GM21786 (cell line): ENCODE results near the gene DOK3.
A peak's percentile ranks its signal among the peaks of the same experiment; 100 is the strongest.

ENCODE experiments used
- ATAC-seq: cut with Tn5 transposase; IDR thresholded peaks from one replicate; pipeline ENCODE4 v1.9.1; 2021; ENCODE audit not compliant: unreplicated experiment

The DOK3 gene

DNA sequence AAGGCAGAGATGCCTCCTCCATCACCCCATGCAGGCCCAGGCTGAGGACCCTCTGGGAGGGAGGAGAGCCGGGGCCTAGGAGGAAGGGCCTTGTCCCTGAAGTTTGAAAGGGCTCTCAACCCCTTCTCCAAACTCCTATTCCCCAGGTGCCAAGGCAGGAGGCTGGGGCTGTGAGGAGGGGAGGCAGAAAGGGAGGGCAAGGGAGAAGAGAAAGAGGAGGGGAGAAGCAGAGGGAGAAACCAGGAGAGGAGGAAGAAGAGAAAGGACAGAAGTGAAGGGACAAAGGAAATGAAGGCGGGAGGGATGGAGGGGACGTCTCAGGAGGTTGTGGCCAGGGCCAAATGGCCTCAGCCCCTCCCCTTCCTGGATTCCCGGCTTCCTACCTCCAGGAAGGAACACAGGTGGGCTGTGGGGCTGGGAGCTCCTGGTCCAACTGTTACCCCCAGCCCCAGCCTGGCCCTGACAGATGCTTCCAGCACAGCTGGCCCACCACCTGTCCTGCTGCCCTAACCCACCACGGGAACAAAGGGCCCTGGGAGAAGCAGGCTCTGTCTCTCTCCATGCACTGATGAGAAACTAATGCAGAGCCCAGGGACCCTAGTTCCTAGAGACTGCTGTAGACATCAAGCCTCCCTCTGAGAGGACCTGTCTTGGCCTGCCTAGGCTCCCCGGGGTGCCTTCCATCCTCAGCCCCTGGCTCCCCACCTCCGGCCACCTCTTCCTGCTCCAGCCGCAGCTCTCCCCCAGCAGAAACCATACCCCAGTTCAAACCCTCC, 39.7 kb downstream of the DOK3 start:
- ATAC-seq: no peak

DNA sequence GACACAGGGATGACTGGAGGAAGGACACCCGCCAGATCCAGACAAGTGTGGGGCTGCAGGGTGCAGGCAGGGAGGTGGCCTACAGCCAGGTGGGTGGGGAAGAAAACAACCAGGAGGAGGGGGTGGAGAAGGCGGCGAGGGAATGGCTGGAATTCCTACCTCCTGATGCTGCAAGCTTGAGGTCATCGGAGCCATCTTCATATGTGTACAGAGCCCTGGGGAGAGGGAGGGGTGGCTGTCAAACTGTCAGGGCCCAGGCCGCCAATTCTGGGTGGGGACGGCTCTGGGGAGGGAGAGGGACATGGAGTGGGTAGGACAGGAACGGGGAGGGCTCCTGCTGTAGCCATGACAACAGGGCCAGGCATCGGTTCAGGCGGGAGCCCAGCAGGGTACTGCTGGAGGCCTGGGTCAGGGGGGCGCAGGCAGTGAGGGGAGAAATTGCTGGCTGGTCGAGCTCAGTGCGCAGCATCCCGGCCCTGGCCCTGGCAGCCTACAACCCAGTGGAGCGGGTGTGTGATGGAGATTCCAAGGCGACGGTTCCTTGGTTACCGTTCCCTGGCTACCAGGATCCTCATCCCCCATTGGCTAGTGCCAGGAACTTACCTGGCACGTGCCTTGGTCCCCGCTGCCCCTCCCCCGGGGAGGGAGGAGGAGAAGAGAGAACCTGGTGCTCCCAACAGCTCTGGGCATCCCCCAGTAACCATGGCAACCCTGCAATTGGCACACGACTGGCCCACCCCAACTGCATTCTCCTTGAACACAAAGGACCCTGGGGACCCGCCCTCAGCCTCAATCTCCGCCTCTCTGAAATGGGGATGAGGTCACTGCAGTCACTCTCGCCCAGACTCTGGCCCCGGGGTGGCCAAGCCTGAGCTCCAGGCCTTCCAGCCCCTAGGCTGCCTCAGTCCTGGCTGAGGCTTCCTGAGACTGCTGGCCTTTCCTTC, 40.7 kb downstream of the DOK3 start:
- ATAC-seq: no peak

DNA sequence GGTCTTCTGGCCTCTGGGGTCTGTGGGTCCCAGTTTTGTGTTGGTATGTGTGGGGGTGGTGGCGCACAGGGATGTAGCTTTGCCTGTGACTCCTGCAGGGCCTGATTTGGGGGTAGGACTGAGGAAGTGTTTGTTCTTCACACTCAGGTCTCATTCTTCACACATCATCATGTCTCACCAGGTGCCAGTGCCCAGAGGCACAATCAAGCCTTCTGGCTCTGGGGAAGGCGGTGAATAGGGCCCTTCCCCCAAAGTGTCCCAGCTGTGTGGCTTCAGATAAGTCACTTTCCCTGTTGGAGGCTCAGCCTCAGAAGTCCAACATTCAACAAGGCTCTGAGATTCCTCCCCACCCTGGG, 41.3 kb downstream of the DOK3 start:
- ATAC-seq: no peak

DNA sequence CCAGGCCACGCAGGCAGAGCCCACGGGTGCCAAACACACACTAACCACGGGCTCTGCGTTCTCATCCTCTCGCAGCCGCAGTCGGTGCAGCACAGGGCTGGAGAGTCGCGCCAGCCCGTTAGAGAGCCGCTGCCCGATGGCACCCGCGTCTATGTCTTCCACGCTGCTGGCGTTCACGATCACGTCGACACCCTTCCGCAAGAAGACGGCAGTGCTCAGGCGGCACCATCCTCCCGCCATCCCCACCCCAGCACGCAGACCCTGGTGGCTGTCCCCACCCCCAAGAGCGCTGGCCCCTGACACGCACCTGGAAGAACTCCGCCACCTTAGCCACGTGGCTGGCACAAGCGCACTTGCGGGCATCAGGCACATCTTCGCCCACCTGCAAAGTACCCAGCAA, 42.2 kb downstream of the DOK3 start:
- ATAC-seq: no peak

- ATAC-seq: no peak
Measured at GRCh38 chr5:177466861-177467260, 42.8 kb downstream of the DOK3 start.

GRCh38 chr5:177465044-177465443, 44.6 kb downstream of the DOK3 start:
- ATAC-seq: no peak

DNA sequence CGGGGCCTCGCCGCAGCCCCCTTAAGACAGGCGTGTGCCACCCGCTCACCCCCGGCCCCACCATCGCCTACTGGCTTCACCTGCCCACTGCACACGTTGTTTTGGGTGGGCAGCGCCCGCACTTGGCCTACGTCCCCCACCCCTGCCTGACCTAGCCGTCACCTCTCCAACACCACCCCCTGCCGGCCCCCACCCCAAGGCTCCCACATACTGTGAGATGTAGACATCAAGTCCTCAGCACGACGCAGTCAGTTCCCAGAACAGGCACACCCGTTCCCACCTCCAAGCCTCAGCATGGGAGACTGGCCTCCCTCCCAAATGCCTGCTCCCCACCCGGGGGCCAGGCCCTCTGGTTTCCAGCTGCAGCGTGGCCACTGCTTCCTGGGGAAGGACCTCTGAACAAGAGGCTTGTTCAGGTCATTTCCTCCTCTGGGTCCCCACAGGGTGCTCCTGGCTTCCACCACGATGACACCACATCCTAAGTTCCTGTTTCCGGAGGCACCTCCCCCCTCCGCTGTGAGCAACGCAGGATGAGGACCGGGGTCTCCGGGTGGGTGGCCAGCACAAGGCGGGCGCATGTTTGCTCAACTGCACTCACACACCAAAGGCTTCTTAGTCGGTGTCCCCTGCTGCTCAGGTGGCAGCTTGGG, 47.5 kb downstream of the DOK3 start:
- no peak for ATAC-seq

DNA sequence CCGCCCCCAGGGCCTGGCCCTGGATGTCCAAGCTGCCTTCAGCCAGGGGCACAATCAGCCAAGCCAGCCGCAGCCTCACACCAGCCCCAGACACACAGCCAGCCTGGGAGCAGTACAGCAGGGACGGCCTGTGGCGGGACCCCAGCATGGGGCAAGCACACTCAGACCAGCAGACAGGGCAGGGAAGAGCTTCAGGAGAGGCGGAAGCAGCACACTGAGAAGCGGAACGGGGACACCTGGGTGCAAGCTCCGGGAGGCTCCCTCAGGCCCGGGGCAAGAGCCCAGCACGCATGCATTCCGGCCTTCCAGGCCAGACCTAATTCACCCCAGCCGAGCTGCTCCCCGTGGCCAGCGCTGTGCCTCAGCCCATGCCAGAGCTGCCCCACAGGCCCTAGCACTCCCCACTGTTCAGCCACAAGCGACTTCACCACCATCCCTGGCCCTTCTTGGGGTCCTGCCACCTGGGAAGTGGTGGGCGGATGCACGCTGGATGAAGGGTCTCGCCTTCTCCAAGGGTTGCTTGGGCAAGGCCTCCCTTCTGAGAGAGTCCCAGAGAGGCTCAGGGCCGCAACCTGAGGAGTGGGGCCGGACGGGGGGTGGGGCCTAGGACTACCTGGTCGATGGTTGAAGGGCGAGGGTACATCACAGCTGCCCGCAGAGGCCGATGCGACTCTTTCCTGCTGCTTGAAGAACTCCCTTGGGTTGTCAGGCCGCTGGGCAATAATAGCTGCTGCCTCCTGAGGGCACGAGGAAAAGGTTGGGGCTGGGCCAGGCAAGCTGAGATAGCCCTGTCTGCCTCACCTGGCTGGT, 49.6 kb downstream of the DOK3 start:
- no peak for ATAC-seq

DNA sequence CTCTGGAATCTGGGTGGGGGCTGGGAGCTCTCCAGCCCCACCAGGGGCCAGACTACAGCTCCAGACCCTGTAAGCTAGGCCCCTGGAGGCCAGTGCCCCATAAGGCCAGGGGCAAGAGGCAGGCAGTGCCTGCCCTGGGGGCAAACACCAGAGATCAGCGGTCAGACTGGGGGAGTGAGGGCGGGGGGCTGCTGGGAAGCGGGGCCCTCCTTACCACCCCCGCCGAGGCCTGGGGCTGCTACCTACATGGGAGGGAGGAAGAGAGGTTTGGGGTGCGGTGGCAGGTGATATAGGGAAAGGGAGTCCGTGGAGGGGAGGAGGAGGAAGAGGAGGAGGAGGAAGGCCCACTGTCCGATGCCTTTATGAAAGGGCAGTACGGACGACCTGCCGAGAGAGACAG, 50.3 kb downstream of the DOK3 start:
- ATAC-seq: no peak

- no peak for ATAC-seq
Measured at GRCh38 chr5:177458912-177459350, 50.7 kb downstream of the DOK3 start.

DNA sequence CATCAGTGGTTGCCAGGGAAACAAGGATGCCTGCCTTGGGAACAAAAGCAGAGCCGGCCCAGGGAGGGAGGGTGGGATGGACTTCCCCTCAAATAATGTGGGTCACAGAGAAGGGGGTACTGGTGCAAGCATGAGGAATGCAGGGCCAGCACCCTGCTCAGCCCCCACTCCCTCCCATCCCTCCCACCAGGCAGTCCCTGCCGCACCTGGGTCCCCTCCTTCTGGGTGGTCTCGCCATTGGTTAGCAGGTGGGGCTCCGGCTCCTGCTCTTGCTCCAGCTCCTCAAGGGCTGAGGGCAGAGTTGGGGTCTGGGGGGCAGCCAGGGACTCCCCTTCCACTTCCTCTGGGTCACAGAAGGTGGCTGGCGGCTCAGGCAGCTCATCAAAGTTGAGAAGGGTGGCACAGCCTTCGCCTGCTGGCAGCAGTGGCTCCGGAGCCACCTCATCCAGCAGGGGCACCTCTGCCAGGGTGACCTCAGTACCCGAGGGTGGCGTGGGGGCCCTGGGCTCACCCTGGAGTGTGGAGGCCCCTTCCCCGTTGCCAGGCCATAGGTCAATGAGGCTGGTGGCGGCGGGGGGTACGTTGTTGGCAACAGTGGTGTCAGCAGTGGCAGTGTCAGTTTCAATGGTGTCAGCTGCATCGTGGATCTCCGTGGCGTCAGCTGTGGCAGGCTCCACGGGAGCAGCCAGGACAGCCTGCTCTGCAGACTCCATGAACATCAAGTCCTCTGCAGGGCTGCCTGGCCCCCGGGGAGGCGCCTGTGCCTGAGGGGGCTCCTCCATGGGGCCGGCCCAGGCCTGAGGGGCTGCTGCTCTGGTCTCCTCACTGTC, 51.6 kb downstream of the DOK3 start:
- no peak for ATAC-seq

- peak; percentile 41 for ATAC-seq
Measured at GRCh38 chr5:177456976-177457851, 52.4 kb downstream of the DOK3 start.

DNA sequence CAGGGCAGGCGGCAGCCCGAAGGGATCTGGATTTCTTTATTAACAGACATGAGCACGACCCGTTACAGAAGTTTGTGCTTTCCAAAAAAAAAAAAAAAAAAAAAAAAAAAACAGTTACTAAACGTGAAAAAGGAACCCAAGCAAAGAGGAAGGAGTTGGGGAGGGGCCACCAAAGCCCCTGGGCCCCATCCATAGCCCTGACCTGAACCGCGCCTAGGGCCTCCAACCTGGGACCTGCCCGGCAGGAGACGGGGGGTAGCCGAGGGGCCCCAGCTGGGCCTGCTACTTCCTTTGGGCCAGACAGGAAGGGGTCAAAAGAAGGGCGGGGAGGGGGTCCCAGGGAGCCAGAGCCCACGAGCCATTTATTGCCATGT, 53.0 kb downstream of the DOK3 start:
- ATAC-seq: no peak

GRCh38 chr5:177455661-177456590, 53.7 kb downstream of the DOK3 start:
- ATAC-seq: peak; percentile 10

- ATAC-seq: peak; percentile 52
Measured at GRCh38 chr5:177455036-177455660, 54.5 kb downstream of the DOK3 start.

GRCh38 chr5:177454397-177455035, 55.1 kb downstream of the DOK3 start:
- peak; percentile 42 for ATAC-seq

DNA sequence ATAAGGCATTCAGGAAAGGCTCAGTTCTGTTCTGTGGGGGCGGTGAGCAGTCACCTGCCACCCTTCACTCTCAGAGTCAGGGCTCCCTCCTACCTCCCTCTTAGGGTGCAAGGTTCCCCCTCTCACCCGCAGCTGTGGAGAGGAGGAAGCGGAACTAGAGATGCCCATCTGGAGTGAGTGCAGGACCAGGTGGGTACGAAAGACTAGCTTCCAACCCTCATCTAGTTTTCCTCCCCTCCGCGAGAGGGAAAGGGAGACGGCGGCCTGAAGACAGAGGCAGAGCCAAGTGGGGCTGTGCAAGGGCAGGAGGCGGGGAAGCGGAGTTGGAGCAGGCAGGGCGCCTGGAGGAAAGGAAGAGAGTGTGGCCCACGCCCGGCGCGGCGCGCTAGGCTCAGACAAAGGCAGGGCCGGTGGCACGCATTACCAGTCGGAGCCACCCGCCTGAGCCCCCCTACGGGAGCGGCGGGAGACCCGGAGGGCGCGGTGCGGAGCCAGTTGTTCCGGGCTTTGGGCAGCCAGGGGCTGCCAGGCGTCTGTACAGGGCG, 55.7 kb downstream of the DOK3 start:
- no peak for ATAC-seq
